HG03039 (cell line): ENCODE measurements around the gene MYO18B.

Source experiments
- ATAC-seq: cut with Tn5 transposase; IDR thresholded peaks from one replicate; pipeline ENCODE4 v1.9.1; 2021; ENCODE audit warnings: mild to moderate bottlenecking, moderate library complexity; ENCODE audit not compliant: unreplicated experiment

MYO18B gene

GRCh38 chr22:25818541-25818940, 76.6 kb downstream of the MYO18B start:
- no peak for ATAC-seq

DNA sequence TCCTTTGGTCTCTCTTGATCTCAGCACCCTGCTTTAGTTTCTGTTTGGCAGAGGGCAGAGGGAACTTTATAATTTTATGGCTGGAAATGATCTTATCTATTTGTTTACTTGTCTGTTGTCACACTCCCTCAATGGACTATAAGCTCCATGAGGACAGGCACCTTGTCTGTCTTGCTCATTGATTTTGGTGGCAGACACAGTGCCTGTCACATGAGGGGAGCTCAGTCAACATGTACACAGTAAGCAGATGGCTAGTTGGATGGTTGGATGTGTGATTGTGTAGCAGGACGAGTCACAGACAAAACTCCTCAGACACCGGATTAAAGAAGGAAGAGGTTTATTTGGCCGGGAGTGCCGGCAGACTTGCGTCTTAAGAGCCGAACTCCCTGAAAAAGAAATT, 80.4 kb downstream of the MYO18B start:
- no peak for ATAC-seq

GRCh38 chr22:25823276-25823675, 81.3 kb downstream of the MYO18B start:
- ATAC-seq: no peak

DNA sequence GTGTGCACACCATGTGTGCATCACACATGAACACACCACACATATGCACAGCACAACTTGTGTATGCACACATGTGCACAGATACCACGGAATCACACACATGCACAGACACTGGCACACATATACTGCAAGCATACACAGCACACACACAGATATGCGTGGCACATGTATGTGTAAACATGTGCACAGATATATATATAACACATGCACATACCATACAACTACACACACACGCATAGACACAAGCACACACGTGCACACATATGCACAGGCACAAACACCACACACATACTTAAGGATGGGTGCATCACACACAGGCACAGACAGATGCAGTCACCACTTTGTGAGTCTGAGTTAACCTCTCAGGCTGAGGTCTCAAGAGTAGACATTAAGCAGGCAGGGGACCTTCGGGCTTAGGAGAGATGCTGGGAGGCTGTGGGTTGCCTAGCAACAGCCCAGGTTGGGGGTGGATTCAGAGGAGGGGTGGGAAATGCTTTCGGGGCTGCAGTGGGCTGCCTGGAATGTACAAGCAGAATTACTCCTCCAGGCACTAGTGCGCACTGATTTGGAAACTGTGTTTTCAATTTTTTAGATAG, 82.9 kb downstream of the MYO18B start:
- ATAC-seq: no peak

DNA sequence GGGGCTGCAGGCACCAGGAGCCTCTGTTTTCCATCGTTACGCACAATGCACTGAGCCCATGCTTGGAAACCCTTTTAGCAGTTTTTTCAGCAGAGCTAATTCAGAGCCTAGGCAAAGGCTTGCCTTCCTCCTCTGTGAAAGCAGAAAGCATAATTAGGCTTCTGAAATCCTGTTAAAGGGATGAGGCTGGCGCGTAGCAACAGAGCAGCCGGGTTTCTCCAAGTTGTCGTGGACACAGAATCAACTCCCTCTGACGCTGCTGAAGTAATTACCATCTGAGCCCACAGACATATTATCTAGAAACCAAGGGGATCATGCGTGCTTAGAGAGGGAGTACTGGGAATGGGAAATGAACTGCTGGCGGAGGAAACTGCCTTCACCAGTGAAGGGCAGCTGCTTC, 85.4 kb downstream of the MYO18B start:
- ATAC-seq: no peak

DNA sequence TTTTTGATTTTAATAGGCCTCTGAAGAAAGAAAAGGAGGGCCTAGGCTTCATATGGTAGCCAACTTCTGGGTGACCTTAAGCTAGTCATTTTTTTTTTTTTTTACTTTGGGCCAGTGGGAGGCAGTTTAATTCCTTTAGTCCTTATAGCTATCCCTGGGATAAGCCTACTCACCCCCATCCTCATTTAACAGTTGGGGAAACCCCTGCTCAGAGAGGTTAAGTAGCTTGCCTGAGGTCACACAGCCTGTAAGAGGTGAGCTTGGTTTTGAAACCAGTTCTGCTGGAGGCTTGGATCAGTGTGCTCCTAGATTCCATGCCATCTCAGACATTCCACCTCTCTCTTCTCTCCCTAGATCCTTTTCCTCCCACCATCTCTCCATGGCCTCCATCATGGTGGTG, 86.4 kb downstream of the MYO18B start:
- ATAC-seq: no peak

DNA sequence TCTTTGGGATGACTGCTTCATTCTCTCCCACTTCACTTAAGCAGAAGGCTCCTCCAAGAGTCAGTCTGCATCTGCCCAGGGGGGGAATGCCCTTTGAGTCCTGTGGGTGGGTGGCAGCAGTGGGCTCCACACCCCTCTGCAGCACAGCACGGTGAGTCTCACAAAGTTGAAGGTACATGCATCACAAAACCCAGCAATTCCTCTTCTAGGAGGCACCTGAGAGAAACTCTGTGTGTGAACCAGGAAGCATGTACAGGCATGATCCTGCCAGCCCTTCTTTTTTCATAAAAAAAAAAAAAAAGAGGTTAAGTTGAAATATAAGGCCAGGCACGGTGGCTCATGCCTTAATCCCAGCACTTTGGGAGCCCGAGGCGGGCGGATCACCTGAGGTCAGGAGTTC, 87.2 kb downstream of the MYO18B start:
- no peak for ATAC-seq

- ATAC-seq: no peak
These were observed 88.1 kb downstream of the MYO18B start for GRCh38 chr22:25829808-25830777.

DNA sequence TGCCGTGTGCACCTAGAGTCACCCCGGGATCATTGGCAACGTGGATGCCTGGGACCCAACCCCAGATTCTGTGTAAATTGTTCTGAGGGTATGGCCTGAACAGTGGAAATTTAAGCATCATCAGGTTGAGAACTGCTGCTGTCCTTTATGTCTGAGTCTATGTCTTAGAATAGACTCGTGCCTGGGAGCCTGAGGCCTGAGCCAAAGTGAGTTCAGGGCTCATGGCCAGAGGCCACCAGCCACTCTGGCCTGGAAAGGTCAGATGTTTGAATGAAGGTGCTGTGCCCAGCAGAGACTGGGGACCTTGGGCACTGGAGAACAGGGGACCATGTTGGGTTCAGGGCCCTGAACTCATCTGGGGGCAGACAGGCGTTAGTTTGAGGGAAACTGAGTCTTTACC, 91.1 kb downstream of the MYO18B start:
- ATAC-seq: no peak

DNA sequence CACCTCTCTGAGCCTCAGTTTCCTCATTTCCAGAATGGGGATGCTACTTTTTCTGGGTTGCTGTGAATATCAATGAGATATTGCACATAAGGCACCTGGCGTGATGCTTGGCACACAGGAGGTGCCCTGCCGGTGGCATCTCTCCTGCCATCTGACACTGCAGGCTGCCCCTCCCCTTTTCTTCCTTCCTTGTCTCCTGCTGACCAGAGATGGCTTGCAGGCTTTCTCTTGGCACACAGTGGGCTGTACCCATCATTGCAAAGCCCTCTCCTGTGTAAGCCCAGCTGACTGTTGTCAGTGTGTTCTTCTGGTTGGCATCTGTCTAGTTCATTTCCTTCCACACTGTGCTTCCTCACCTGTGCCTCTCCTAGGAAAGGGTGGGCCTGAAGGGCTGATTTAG, 91.7 kb downstream of the MYO18B start:
- no peak for ATAC-seq

- no peak for ATAC-seq
These were observed 92.5 kb downstream of the MYO18B start for GRCh38 chr22:25834490-25834889.

DNA sequence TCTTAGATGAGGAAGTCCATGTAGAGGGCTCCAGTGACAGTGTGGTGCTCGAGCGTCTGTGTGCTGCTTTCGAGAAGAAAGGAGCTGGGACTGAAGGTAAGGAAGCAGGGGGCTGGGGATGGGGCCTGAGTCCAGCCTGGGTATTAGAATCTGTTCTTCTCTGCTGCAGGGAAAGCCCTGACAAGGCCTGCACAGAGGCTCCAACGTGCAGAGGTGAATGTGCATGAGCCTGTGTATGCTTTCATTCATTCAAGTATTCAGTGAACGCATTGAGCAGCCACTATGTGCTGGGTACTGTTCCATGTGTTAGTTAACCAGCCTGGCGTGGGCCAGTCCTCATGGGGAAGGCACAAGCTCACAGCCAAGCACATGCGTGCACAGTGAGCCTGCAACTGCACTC, 93.4 kb downstream of the MYO18B start:
- no peak for ATAC-seq

DNA sequence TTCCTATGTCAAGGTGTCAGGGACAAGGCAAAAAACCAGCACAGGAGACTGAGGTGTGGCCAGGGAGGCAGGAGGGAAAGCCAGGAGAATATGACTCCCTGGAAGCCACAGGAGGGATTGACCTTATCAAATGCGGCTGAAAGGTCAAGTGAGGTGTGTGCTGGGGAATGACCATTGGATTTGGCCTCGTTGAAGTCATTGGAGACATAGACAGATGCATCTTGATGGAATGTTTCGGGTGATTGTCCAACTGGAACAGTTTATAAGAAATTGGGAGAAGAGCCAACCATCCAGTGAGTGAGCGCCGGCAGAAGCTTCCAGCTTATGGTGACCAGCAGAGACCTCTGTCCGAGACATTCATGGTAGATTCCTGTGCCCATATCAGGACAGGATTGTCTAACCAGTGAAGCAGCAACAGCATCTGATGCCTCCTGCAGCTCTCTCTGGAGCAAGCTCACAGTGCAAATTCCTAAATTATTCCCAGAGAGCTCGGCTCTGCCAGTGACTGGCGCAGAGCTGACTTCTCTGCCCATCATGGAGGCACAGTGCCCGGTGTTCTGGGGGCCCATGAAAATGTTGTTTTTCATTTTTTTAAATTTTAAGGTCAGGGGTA, 95.4 kb downstream of the MYO18B start:
- no peak for ATAC-seq

DNA sequence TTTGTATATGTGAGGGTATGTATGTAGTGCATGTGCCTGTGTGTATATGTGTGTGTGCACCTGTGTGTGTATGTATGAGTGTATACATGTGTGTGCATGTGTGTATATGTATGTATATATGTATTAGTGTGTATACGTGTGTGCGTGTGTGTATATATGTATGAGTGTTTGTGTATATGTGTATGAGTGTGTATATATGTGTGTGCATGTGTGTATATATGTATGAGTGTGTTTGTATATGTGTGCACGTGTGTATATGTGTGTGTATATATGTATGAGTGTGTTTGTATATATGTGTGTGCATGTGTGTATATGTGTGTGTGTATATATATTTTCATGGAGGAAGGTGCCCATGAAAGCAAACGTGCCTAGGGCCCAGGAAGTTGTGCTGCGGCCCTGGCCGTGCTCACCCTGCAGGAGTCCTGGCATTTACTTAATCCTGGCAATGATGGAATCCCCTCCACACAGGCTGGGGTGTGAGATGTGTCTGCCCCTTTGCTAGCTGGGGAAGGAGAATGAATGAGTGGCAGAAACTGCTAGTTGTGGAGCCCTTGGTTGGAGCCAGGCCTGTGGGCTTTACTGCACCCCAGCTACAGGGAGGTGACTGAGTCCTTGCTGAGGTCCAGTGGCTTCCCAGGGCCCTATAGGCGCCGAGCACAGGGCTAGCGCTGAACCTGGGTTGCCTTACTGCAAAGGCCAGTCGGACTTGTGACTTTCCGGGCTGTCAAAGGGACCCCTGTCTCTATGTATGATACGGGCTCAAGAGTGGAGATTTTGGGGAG, 97.2 kb downstream of the MYO18B start:
- ATAC-seq: no peak

GRCh38 chr22:25839755-25840154, 97.8 kb downstream of the MYO18B start:
- ATAC-seq: no peak

- ATAC-seq: no peak
These were observed 98.2 kb downstream of the MYO18B start for GRCh38 chr22:25840167-25840566.

GRCh38 chr22:25840891-25841290, 98.9 kb downstream of the MYO18B start:
- no peak for ATAC-seq

GRCh38 chr22:25841775-25842174, 99.8 kb downstream of the MYO18B start:
- ATAC-seq: no peak

DNA sequence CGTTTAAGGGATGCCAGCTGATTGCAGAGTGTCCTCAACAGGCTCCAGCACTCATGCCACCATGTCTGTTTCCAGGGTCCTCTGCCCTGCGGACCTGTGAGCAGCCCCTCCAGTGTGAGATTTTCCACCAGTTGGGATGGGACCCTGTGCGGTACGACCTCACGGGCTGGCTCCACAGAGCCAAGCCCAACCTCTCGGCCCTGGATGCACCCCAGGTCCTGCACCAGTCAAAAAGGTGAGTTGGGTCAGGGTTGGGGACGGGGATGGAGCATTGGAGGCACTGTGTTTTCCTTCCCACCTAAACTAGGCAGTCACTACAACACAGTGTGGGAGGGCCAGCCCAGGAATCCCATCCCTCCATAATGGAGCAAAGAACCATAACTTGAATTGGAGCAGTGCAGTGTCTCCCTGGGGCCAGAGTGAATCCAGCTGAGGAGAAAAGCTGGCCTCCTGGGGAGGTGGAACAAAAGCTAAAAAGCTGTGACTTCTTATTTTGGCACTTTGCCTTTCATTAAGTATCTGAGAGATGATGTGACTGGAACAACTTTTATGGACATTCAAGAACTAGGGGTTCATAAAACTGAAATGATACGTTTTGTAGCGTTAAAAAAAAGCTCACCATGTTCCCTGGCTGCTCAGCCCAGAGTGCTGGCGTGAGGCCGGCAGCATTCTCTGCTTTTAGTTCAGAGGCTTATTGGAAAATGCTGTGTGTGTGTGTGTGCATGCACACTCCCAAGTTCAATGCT, 101.8 kb downstream of the MYO18B start:
- no peak for ATAC-seq

DNA sequence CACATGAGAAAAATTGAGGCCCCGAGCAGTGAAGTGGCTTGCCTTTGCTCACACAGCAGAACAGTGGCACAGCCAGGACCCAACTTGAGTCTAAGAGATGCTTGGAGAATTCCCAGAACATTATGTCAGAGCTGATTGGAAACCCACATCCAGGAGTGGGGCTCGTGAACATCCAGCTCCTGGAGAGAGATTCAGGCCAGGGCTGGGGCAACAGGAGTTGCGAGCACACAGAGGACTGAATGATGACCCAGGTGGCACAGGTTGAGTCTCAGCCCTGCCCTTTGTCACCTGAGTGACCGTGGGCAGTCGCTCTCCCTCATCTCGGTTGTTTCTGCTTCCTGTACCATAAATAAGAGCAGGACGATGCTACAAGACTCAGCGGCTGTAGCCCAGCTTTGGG, 102.6 kb downstream of the MYO18B start:
- ATAC-seq: no peak
